Kidney epithelial cell (primary cell): ENCODE data around the gene PPP2R3B. TPM values are rescaled to one million over a fixed set of nuclear protein-coding genes. Genes with fewer than 3 reads are reported as not detected.

Source experiments
- DNase-seq: peaks from one replicate; pipeline ENCODE4 v3.0.0-alpha.2; 2010; ENCODE audit warnings: low read depth
- H3K27me3 ChIP-seq: 2 replicates; pipeline ENCODE4 v1.6.0; 2011; ENCODE audit warnings: low read length; ENCODE audit not compliant: control insufficient read depth, insufficient read depth
- H3K36me3 ChIP-seq: 2 replicates; pipeline ENCODE4 v1.5.1; 2011; ENCODE audit warnings: low read length; ENCODE audit not compliant: control insufficient read depth, insufficient read depth
- H3K4me3 ChIP-seq: 2 replicates; pipeline ENCODE4 v1.5.1; 2011; ENCODE audit warnings: low read depth, mild to moderate bottlenecking, control low read depth, low read length
- CTCF ChIP-seq: IDR thresholded peaks from 2 replicates; pipeline ENCODE4 v1.5.1; 2011; ENCODE audit warnings: mild to moderate bottlenecking, moderate library complexity, low read length, control low read depth, inconsistent platforms; ENCODE audit not compliant: insufficient read depth, poor library complexity, severe bottlenecking
- total RNA-seq: library from RNA; depleted of rRNA; stranded (reverse); fragments of >200 nt; gene quantifications from 2 replicates; pipeline ENCODE4 v1.2.3, GENCODE V29; 2015

The PPP2R3B gene
- total RNA-seq, 1 donor from 2014 or later = 17.7 TPM

- no peaks in the 10 kb centered on the region for H3K36me3 ChIP-seq
- no peaks in the 10 kb centered on the region for H3K27me3 ChIP-seq
- TF ChIP-seq CTCF = no peak
- DNase-seq = no peak
- no peak overlapping the region for H3K4me3 ChIP-seq
These were observed 71.7 kb downstream of the PPP2R3B start for GRCh38 chrX:314781-315595.

- DNase-seq = no peak
- Histone ChIP-seq H3K36me3 (no peaks in the 10 kb centered on the region), H3K4me3 (no peak overlapping the region), H3K27me3 (no peaks in the 10 kb centered on the region)
- no peak for TF ChIP-seq CTCF
These were observed 72.7 kb downstream of the PPP2R3B start for GRCh38 chrX:314049-314448.

DNA sequence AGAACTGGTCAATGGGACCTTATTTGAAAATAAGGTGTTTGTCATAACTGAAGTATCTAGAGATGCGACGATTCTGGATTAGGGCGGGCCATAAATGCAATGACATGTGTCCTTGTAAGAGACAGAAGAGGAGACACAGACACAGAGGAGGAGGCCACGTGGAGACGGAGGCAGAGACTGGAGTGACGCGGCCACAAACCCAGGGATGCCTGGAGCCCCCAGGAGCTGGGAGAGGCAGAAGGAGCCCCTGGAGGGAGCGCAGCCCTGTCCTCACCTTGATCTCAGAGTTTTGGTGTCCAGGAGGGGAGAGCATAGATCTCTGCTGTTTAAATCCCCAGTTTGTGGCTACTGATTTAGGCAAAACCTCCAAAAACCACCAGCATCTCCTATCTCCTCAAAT lies 73.2 kb downstream of the PPP2R3B start:
- DNase-seq = no peak
- no peak for TF ChIP-seq CTCF
- Histone ChIP-seq H3K36me3 (no peaks in the 10 kb centered on the region), H3K27me3 (no peaks in the 10 kb centered on the region), H3K4me3 (no peak overlapping the region)

GRCh38 chrX:312621-313331 lies 73.9 kb downstream of the PPP2R3B start:
- TF ChIP-seq CTCF = no peak
- H3K36me3 ChIP-seq = no peaks in the 10 kb centered on the region
- H3K4me3 ChIP-seq = no peak overlapping the region
- DNase-seq = no peak
- no peaks in the 10 kb centered on the region for H3K27me3 ChIP-seq

DNA sequence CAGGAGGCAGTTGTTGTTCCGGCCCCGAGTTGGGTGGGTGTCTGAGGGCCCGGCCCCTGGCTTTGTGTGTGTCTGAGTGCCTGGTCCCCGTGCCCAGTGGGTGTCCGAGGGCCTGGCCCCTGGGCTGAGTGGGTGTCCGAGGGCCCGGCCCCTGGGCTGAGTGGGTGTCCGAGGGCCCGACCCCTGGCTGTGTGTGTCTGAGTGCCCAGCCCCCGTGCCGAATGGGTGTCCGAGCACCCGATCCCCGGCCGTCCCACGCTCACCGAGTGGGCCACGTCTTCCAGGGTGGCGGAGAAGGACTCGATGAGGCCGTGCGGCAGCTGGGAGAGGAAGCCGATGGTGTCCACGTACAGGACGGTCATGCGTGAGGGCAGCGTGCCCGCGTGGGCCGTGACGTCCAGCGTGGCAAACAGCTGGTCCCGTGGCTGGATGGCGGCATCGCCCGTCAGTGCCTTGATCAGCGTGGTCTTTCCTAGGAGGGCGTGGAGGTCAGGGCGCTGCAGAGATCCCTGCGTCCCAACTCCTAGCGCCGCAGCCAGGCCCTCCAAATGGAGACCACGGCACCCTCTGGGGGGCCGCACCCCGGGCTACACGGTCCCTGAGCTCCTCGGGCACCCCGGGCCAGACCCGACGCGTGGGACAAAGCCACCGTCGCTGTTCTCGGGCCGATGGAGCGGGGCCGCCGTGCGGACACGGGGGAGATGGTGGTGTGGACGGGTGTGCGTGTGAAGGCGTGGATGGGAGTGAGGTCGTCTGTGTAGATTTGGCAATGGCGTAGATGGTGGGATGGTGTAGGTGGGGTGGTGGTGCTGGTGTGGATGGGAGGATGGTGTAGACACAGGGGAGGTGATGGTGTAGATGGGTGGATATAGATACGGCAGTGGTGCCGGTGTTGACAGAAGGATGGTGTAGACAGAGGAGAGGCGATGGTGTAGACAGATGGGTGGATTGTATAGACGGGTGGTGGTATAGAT lies 75.3 kb downstream of the PPP2R3B start:
- DNase-seq = no peak
- H3K27me3 ChIP-seq = no peaks in the 10 kb centered on the region
- no peak for TF ChIP-seq CTCF
- H3K36me3 ChIP-seq = no peaks in the 10 kb centered on the region
- no peak overlapping the region for H3K4me3 ChIP-seq
